DND-41 (cell line): ENCODE measurements around the gene DGKA.

Source experiments
- ATAC-seq: fragments of 200-7000 bp; cut with Tn5 transposase; 3 replicates; pipeline ENCODE4 v1.9.1; 2021; ENCODE audit warnings: low read depth; ENCODE audit not compliant: insufficient read depth
- DNase-seq: peaks from one replicate; pipeline ENCODE4 v3.0.0-alpha.2; 2020
- H2AFZ ChIP-seq: 2 replicates; pipeline ENCODE4 v1.6.0; 2012; ENCODE audit warnings: low read depth, low read length
- H3K27ac ChIP-seq: 2 replicates; pipeline ENCODE4 v1.5.1; 2012; ENCODE audit warnings: low read length, inconsistent platforms
- H3K27me3 ChIP-seq: fragments of 200-600 bp; sonication (generic); 2 replicates; pipeline ENCODE4 v1.6.0; 2012; ENCODE audit warnings: low read length, mild to moderate bottlenecking, inconsistent platforms; ENCODE audit not compliant: insufficient read depth, poor library complexity
- H3K36me3 ChIP-seq: 2 replicates; pipeline ENCODE4 v1.5.1; 2012; ENCODE audit warnings: low read length, inconsistent platforms; ENCODE audit not compliant: insufficient read depth
- H3K4me1 ChIP-seq: 2 replicates; pipeline ENCODE4 v1.5.1; 2012; ENCODE audit warnings: mild to moderate bottlenecking, low read length; ENCODE audit not compliant: insufficient read depth
- H3K4me2 ChIP-seq: 2 replicates; pipeline ENCODE4 v1.6.0; 2012; ENCODE audit warnings: mild to moderate bottlenecking, moderate library complexity, low read length, inconsistent platforms; ENCODE audit not compliant: insufficient read depth
- H3K4me3 ChIP-seq, 2 experiments: fragments of 200-600 bp in 1 of 2; shearing (Covaris generic) in 1 of 2; 2 replicates each; pipeline ENCODE4 v1.5.1; 2012 to 2016; ENCODE audit warnings: inconsistent platforms in 2 of 2, low read length in 2 of 2, mild to moderate bottlenecking in 2 of 2, low read depth in 1 of 2, moderate library complexity in 1 of 2
- H3K79me2 ChIP-seq: 2 replicates; pipeline ENCODE4 v1.6.0; 2012; ENCODE audit warnings: low read length, inconsistent platforms; ENCODE audit not compliant: insufficient read depth
- H3K9ac ChIP-seq: 2 replicates; pipeline ENCODE4 v1.6.0; 2012; ENCODE audit warnings: low read depth, mild to moderate bottlenecking, inconsistent platforms, low read length, moderate library complexity
- H3K9me3 ChIP-seq: 2 replicates; pipeline ENCODE4 v1.5.1; 2012; ENCODE audit warnings: low read length, moderate library complexity, mild to moderate bottlenecking, inconsistent platforms; ENCODE audit not compliant: insufficient read depth, severe bottlenecking
- H4K20me1 ChIP-seq: 2 replicates; pipeline ENCODE4 v1.6.0; 2012; ENCODE audit warnings: low read length; ENCODE audit not compliant: insufficient read depth
- EZH2 ChIP-seq: IDR thresholded peaks from 3 replicates; pipeline ENCODE4 v1.6.1; 2012; ENCODE audit warnings: borderline replicate concordance, low read depth, mild to moderate bottlenecking, moderate library complexity, low read length, inconsistent platforms; ENCODE audit not compliant: severe bottlenecking
- TF ChIP-seq, protein P1 (sequence below): IDR thresholded peaks from 2 replicates; pipeline ENCODE4 v1.5.1; 2012; ENCODE audit warnings: borderline replicate concordance, low read length, moderate library complexity, mild to moderate bottlenecking; ENCODE audit not compliant: poor library complexity, severe bottlenecking; ENCODE audit errors: extremely low read depth

The DGKA gene

DNA sequence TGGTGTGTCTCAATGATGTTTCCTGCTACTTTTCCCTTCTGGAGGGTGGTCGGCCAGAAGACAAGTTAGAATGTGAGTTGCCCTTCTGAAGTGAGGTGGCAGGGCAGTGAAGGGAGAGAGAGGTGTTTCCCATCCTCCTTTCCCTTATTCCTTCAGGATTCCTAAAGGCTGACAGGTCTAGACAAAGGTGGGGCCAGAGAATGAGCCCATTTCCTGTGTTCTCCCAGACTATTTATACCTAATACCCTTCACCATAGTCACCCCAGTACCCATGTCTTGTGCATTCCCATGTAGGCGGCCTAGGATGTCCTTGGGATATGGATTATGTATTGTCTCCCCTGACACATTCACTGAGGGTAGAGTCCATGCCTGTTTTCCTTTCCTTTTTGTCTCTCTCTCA lies 7.0 kb downstream of the DGKA start:
- peaks cover 68% of the 10 kb centered on the region for H4K20me1 ChIP-seq
- H2AFZ ChIP-seq: no peak overlapping the region
- no peaks in the 10 kb centered on the region for H3K27me3 ChIP-seq
- peaks cover 28% of the 10 kb centered on the region for H3K4me1 ChIP-seq
- H3K9me3 ChIP-seq: no peaks in the 10 kb centered on the region
- H3K9ac ChIP-seq: no peak overlapping the region
- ATAC-seq (no peak), DNase-seq (no peak)
- no peak overlapping the region for H3K4me2 ChIP-seq
- TF ChIP-seq, protein P1, sequence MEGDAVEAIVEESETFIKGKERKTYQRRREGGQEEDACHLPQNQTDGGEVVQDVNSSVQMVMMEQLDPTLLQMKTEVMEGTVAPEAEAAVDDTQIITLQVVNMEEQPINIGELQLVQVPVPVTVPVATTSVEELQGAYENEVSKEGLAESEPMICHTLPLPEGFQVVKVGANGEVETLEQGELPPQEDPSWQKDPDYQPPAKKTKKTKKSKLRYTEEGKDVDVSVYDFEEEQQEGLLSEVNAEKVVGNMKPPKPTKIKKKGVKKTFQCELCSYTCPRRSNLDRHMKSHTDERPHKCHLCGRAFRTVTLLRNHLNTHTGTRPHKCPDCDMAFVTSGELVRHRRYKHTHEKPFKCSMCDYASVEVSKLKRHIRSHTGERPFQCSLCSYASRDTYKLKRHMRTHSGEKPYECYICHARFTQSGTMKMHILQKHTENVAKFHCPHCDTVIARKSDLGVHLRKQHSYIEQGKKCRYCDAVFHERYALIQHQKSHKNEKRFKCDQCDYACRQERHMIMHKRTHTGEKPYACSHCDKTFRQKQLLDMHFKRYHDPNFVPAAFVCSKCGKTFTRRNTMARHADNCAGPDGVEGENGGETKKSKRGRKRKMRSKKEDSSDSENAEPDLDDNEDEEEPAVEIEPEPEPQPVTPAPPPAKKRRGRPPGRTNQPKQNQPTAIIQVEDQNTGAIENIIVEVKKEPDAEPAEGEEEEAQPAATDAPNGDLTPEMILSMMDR: no peak
- no peak for TF ChIP-seq EZH2
- H3K36me3 ChIP-seq: peaks cover 100% of the 10 kb centered on the region
- H3K79me2 ChIP-seq: peaks cover 72% of the 10 kb centered on the region
- H3K4me3 ChIP-seq: no peak overlapping the region
- H3K27ac ChIP-seq: no peak overlapping the region

GRCh38 chr12:55938826-55939501 lies 8.0 kb downstream of the DGKA start:
- no peak for DNase-seq
- TF ChIP-seq, protein P1: no peak
- TF ChIP-seq EZH2: no peak
- H3K4me2 ChIP-seq: no peak overlapping the region

GRCh38 chr12:55940065-55940732 lies 9.2 kb downstream of the DGKA start:
- Histone ChIP-seq H3K9ac (no peak overlapping the region), H3K27ac (peak overlapping the region; percentile 47), H3K4me2 (no peak overlapping the region), H3K9me3 (no peaks in the 10 kb centered on the region), H3K4me3 (no peak overlapping the region), H3K79me2 (peaks cover 49% of the 10 kb centered on the region), H4K20me1 (peaks cover 46% of the 10 kb centered on the region), H3K36me3 (peaks cover 99% of the 10 kb centered on the region), H3K27me3 (no peaks in the 10 kb centered on the region), H3K4me1 (peaks cover 6% of the 10 kb centered on the region), H2AFZ (no peak overlapping the region)
- DNase-seq (peak; percentile 83), ATAC-seq (peak; percentile 95)
- TF ChIP-seq EZH2: no peak
- TF ChIP-seq, protein P1: peak; percentile 96

More at GRCh38 chr12:55938826-55939501, 8.0 kb downstream of the DGKA start:
- Histone ChIP-seq H3K79me2 (peaks cover 62% of the 10 kb centered on the region), H3K4me1 (peaks cover 18% of the 10 kb centered on the region), H3K4me3 (no peak overlapping the region), H3K9ac (no peak overlapping the region), H4K20me1 (peaks cover 58% of the 10 kb centered on the region), H3K9me3 (no peaks in the 10 kb centered on the region), H3K36me3 (peaks cover 99% of the 10 kb centered on the region), H3K27me3 (no peaks in the 10 kb centered on the region), H3K27ac (no peak overlapping the region), H2AFZ (no peak overlapping the region)
- no peak for ATAC-seq
